ENCODE data around the gene ARRB1. TPM values are rescaled to one million over a fixed set of nuclear protein-coding genes. Genes with fewer than 3 reads are reported as not detected.
A peak's percentile ranks its signal among the peaks of the same experiment; 100 is the strongest.

ARRB1 gene
- total RNA-seq, result 33.1 TPM

- intact Hi-C loops (cut with DNase I), result no loop called here
- no peaks in the 10 kb centered on the region for H3K9me3 ChIP-seq
- H3K36me3 ChIP-seq, result no peaks in the 10 kb centered on the region
- H3K27me3 ChIP-seq, result no peaks in the 10 kb centered on the region
- no peak for DNase-seq (ENCODE audit: extremely low spot score in 2 of 2)
- H3K27ac ChIP-seq, result peak within 1 kb of the TSS; percentile 95
- peaks cover 63% of the 10 kb centered on the region for H3K4me1 ChIP-seq
- H3K4me3 ChIP-seq, result peak within 1 kb of the TSS; percentile 67 to 77
- TF ChIP-seq POLR2A (IDR thresholded peaks at IDR 0.05) (no peak), CTCF (IDR thresholded peaks at IDR 0.05) (no peak), POLR2AphosphoS5 (IDR thresholded peaks at IDR 0.05; ENCODE audit: insufficient read depth in 1 of 2, low read depth in 1 of 2) (no peak)
Observed at GRCh38 chr11:75351541-75351790, at the start of gene ARRB1. Gene ARRB1 (minus strand): TSS chr11:75351661. CDS start chr11:75351607, 54 bp downstream.

GRCh38 chr11:75400146-75400865 is 48.8 kb upstream of the ARRB1 start:
- DNase-seq (ENCODE audit: extremely low spot score in 2 of 2), result no peak
- intact Hi-C loops (cut with DNase I), result no loop called here
- peaks cover 0 to 42% of the 10 kb centered on the region in 2 donors for H3K36me3 ChIP-seq
- peak overlapping the region; percentile 67 to 89 for H3K4me3 ChIP-seq
- peak overlapping the region; percentile 88 for H3K27ac ChIP-seq
- H3K9me3 ChIP-seq, result no peaks in the 10 kb centered on the region
- no peak for TF ChIP-seq POLR2AphosphoS5 (IDR thresholded peaks at IDR 0.05; ENCODE audit: insufficient read depth in 1 of 2, low read depth in 1 of 2)
- no peak for TF ChIP-seq CTCF (IDR thresholded peaks at IDR 0.05)
- TF ChIP-seq POLR2A (IDR thresholded peaks at IDR 0.05), result no peak
- no peaks in the 10 kb centered on the region for H3K27me3 ChIP-seq
- peaks cover 27% of the 10 kb centered on the region for H3K4me1 ChIP-seq

- Histone ChIP-seq H3K4me3 (peak within 1 kb of the TSS; percentile 67 to 89), H3K4me1 (peaks cover 27% of the 10 kb centered on the region), H3K27me3 (no peaks in the 10 kb centered on the region), H3K9me3 (no peaks in the 10 kb centered on the region), H3K27ac (peak within 1 kb of the TSS; percentile 88), H3K36me3 (peaks cover 0 to 35% of the 10 kb centered on the region in 2 donors)
- intact Hi-C loops (cut with DNase I), result no loop called here
- TF ChIP-seq POLR2A (IDR thresholded peaks at IDR 0.05) (peak in 1 of 2 donors; percentile 80), CTCF (IDR thresholded peaks at IDR 0.05) (peak in 2 of 3 experiments; percentile 6 to 20), POLR2AphosphoS5 (IDR thresholded peaks at IDR 0.05; ENCODE audit: insufficient read depth in 1 of 2, low read depth in 1 of 2) (peak; percentile 98 to 100)
- peak in 1 of 2 donors; percentile 92 for DNase-seq (ENCODE audit: extremely low spot score in 2 of 2)
Observed at GRCh38 chr11:75399344-75400145, 48.1 kb upstream of the ARRB1 start, which contains the start of gene RPS3. Gene RPS3 (plus strand): TSS chr11:75399518. CDS start chr11:75399548, 30 bp downstream.

- H3K27me3 ChIP-seq, result no peaks in the 10 kb centered on the region
- peak overlapping the region in 1 of 2 donors; percentile 67 for H3K4me3 ChIP-seq
- H3K27ac ChIP-seq, result peak overlapping the region; percentile 88
- peaks cover 27% of the 10 kb centered on the region for H3K4me1 ChIP-seq
- intact Hi-C loops (cut with DNase I), result no loop called here
- H3K36me3 ChIP-seq, result peaks cover 0 to 28% of the 10 kb centered on the region in 2 donors
- H3K9me3 ChIP-seq, result no peaks in the 10 kb centered on the region
- DNase-seq (ENCODE audit: extremely low spot score in 2 of 2), result no peak
- TF ChIP-seq POLR2A (IDR thresholded peaks at IDR 0.05), result no peak
- TF ChIP-seq POLR2AphosphoS5 (IDR thresholded peaks at IDR 0.05; ENCODE audit: insufficient read depth in 1 of 2, low read depth in 1 of 2), result no peak
- no peak for TF ChIP-seq CTCF (IDR thresholded peaks at IDR 0.05)
Observed at GRCh38 chr11:75398906-75399305, 47.4 kb upstream of the ARRB1 start.
